ENCODE results near the gene COX6A1. TPM values are rescaled to one million over a fixed set of nuclear protein-coding genes. Genes with fewer than 3 reads are reported as not detected.

The COX6A1 gene
- total and polyA plus RNA-seq, 2 of the 13 experiments (the other 11 are each of a cell fraction or from before 2014, with no cell fraction given) = 542 to 673 TPM

DNA sequence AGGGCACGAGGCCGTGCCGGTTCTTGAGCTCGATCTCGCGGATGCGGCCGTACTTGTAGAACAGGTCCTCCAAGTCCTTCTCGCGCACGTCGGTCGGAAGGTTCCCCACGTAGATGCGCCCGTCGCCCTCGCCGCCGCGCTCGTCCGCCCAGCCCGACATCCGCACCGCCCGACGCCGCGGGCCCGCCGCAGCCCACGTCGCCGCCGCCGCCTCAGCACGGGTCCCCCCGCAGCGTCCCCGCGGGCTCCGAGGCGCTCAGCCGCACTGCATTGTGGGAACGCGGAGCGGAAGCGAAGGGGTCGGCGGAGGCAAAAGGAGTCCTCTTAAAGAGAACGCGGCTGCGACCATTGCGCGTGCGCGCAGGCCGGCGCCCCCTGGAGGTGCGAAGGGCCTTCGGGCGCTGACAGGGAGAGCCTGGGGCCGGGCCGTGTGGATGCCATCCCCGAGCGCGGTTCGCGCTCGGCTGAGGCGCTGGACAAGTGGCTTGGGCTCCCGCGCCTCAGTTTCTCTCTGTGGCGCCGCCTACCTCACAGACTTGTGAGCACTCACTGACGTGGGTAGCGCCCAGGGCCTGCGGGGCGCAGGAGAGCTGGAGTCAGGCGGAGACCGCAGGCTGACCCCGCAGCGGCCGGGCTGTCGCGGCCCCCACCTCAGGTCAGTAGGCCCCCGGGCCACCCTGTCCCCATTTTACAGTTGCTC is 31.7 kb downstream of the COX6A1 start, which contains the start of gene SRSF9 (continued):
- TF ChIP-seq BCLAF1 (IDR thresholded peaks at IDR 0.05) (no peak), SUZ12 (IDR thresholded peaks at IDR 0.05; ENCODE audit: low read depth, low read length) (peak; percentile 49; the same call in 1 of the 2 replicates), TCF7 (IDR thresholded peaks at IDR 0.05; ENCODE audit: low read depth) (no peak), BHLHE40 (IDR thresholded peaks at IDR 0.05; ENCODE audit: low read length) (peak; percentile 36), ZSCAN12 (CRISPR knock-in tag; IDR thresholded peaks at IDR 0.05) (peak; percentile 58; the same call in 1 of the 2 replicates), ZBTB7B (CRISPR knock-in tag; IDR thresholded peaks at IDR 0.05) (peak; percentile 51; the same call in 1 of the 2 replicates), FOXK1 (CRISPR knock-in tag; IDR thresholded peaks at IDR 0.05; ENCODE audit: borderline replicate concordance, low read depth) (peak; percentile 75; the same call in 1 of the 2 replicates), NAIF1 (CRISPR knock-in tag; IDR thresholded peaks at IDR 0.05; ENCODE audit: borderline replicate concordance) (no peak), NFKBIZ (CRISPR knock-in tag; IDR thresholded peaks at IDR 0.05) (no peak; the same call in 1 of the 2 replicates), KDM5A (IDR thresholded peaks at IDR 0.05; ENCODE audit: borderline replicate concordance, low read length) (no peak), ZNF567 (CRISPR knock-in tag; IDR thresholded peaks at IDR 0.05; ENCODE audit: borderline replicate concordance) (peak; percentile 17; the same call in 1 of the 2 replicates), EEA1 (CRISPR knock-in tag; IDR thresholded peaks at IDR 0.05; ENCODE audit: borderline replicate concordance) (no peak), GABPB1 (CRISPR knock-in tag; IDR thresholded peaks at IDR 0.05) (peak; percentile 90), ZNF274 (CRISPR knock-in tag; IDR thresholded peaks at IDR 0.05) (peak; percentile 78; the same call in 1 of the 2 replicates), KMT2B (CRISPR knock-in tag; IDR thresholded peaks at IDR 0.05) (peak; percentile 65; the same call in 1 of the 2 replicates), MIXL1 (CRISPR knock-in tag; IDR thresholded peaks at IDR 0.05) (peak; percentile 37; the same call in 1 of the 2 replicates)
- TF ChIP-seq, protein P1, sequence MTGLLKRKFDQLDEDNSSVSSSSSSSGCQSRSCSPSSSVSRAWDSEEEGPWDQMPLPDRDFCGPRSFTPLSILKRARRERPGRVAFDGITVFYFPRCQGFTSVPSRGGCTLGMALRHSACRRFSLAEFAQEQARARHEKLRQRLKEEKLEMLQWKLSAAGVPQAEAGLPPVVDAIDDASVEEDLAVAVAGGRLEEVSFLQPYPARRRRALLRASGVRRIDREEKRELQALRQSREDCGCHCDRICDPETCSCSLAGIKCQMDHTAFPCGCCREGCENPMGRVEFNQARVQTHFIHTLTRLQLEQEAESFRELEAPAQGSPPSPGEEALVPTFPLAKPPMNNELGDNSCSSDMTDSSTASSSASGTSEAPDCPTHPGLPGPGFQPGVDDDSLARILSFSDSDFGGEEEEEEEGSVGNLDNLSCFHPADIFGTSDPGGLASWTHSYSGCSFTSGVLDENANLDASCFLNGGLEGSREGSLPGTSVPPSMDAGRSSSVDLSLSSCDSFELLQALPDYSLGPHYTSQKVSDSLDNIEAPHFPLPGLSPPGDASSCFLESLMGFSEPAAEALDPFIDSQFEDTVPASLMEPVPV (CRISPR knock-in tag; IDR thresholded peaks at IDR 0.05) = peak; percentile 85; the same call in 1 of the 2 replicates
- TF ChIP-seq, protein P2, sequence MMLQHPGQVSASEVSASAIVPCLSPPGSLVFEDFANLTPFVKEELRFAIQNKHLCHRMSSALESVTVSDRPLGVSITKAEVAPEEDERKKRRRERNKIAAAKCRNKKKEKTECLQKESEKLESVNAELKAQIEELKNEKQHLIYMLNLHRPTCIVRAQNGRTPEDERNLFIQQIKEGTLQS (CRISPR knock-in tag; IDR thresholded peaks at IDR 0.05) = no peak; the same call in 1 of the 2 replicates
- TF ChIP-seq, protein P3, sequence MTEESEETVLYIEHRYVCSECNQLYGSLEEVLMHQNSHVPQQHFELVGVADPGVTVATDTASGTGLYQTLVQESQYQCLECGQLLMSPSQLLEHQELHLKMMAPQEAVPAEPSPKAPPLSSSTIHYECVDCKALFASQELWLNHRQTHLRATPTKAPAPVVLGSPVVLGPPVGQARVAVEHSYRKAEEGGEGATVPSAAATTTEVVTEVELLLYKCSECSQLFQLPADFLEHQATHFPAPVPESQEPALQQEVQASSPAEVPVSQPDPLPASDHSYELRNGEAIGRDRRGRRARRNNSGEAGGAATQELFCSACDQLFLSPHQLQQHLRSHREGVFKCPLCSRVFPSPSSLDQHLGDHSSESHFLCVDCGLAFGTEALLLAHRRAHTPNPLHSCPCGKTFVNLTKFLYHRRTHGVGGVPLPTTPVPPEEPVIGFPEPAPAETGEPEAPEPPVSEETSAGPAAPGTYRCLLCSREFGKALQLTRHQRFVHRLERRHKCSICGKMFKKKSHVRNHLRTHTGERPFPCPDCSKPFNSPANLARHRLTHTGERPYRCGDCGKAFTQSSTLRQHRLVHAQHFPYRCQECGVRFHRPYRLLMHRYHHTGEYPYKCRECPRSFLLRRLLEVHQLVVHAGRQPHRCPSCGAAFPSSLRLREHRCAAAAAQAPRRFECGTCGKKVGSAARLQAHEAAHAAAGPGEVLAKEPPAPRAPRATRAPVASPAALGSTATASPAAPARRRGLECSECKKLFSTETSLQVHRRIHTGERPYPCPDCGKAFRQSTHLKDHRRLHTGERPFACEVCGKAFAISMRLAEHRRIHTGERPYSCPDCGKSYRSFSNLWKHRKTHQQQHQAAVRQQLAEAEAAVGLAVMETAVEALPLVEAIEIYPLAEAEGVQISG (CRISPR knock-in tag; IDR thresholded peaks at IDR 0.05) = peak; percentile 91
- TF ChIP-seq, protein P4, sequence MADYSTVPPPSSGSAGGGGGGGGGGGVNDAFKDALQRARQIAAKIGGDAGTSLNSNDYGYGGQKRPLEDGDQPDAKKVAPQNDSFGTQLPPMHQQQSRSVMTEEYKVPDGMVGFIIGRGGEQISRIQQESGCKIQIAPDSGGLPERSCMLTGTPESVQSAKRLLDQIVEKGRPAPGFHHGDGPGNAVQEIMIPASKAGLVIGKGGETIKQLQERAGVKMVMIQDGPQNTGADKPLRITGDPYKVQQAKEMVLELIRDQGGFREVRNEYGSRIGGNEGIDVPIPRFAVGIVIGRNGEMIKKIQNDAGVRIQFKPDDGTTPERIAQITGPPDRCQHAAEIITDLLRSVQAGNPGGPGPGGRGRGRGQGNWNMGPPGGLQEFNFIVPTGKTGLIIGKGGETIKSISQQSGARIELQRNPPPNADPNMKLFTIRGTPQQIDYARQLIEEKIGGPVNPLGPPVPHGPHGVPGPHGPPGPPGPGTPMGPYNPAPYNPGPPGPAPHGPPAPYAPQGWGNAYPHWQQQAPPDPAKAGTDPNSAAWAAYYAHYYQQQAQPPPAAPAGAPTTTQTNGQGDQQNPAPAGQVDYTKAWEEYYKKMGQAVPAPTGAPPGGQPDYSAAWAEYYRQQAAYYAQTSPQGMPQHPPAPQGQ (CRISPR knock-in tag; IDR thresholded peaks at IDR 0.05; ENCODE audit: borderline replicate concordance) = no peak

Data from HepG2 (cell line).